Measurements from ENCODE around the gene TUSC7. TPM values are rescaled to one million over a fixed set of nuclear protein-coding genes. Genes with fewer than 3 reads are reported as not detected.

Gene TUSC7
- total and polyA plus RNA-seq, 9 donors = not detected

- WGBS, 3 donors = 66 to 73% (median 67%) methylated on average over 1 of the region's 1 CpG
- Histone ChIP-seq H3K9me3 (no peaks in the 10 kb centered on the region), H3K36me3 (no peaks in the 10 kb centered on the region), H3K27me3 (no peaks in the 10 kb centered on the region), H3K27ac (no peak overlapping the region), H3K4me1 (ENCODE audit: insufficient read depth) (no peaks in the 10 kb centered on the region), H3K4me3 (no peak overlapping the region)
- no peak for DNase-seq
- TF ChIP-seq POLR2A (IDR thresholded peaks at IDR 0.05) (no peak), EP300 (IDR thresholded peaks at IDR 0.05) (no peak)
- TF ChIP-seq, protein P1, sequence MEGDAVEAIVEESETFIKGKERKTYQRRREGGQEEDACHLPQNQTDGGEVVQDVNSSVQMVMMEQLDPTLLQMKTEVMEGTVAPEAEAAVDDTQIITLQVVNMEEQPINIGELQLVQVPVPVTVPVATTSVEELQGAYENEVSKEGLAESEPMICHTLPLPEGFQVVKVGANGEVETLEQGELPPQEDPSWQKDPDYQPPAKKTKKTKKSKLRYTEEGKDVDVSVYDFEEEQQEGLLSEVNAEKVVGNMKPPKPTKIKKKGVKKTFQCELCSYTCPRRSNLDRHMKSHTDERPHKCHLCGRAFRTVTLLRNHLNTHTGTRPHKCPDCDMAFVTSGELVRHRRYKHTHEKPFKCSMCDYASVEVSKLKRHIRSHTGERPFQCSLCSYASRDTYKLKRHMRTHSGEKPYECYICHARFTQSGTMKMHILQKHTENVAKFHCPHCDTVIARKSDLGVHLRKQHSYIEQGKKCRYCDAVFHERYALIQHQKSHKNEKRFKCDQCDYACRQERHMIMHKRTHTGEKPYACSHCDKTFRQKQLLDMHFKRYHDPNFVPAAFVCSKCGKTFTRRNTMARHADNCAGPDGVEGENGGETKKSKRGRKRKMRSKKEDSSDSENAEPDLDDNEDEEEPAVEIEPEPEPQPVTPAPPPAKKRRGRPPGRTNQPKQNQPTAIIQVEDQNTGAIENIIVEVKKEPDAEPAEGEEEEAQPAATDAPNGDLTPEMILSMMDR (IDR thresholded peaks at IDR 0.05) = no peak
- intact Hi-C loops (cut with DNase I) = no loop called here
Observed at GRCh38 chr3:116667791-116668190, 41.8 kb upstream of the TUSC7 start.

DNA sequence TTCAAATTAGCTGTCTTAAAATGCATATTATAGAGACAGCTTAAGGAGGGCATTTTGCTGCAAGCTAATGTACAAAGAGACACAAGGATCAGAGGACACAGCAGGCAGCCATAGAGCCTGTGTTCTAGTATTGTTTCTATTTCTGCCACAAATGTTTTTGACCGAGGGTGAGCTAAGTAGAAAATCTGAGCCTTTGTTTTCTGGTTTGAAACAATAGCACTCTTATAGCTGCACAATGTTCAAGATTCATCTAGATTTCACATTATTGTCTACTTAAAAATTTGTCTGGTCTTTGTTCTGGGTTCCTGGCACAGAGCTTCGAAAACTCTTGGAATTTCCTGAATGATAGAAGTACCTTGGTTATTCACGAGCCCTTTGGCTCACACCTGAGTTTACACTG lies 40.0 kb upstream of the TUSC7 start:
- Histone ChIP-seq H3K9me3 (no peaks in the 10 kb centered on the region), H3K36me3 (no peaks in the 10 kb centered on the region), H3K27ac (no peak overlapping the region), H3K27me3 (no peaks in the 10 kb centered on the region), H3K4me1 (ENCODE audit: insufficient read depth) (no peaks in the 10 kb centered on the region), H3K4me3 (no peak overlapping the region)
- intact Hi-C loops (cut with DNase I) = no loop called here
- WGBS, 3 donors = 82 to 87% (median 84%) methylated on average over 3 of the region's 3 CpGs
- TF ChIP-seq POLR2A (IDR thresholded peaks at IDR 0.05) = no peak
- TF ChIP-seq, protein P1 (IDR thresholded peaks at IDR 0.05) = no peak
- no peak for TF ChIP-seq EP300 (IDR thresholded peaks at IDR 0.05)
- no peak for DNase-seq

DNA sequence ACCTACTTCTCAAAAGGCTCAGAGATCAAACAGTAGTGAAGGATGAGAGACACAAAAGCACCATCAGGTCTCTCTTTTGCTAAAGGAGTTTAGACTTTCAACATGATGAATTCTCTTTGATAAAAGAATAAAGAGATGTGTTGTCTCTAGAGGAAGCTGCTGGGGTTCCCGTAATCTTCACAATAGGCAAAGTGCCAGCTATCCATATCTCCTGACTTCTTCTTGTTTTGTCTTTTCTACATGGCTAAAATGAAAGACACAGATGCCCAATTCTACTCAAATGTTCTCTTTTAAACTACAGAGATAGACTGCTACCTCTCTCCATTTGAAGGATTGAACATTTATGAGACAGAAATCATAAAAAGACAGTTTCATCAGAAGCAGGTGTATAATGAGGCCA lies 38.4 kb upstream of the TUSC7 start:
- no peaks in the 10 kb centered on the region for H3K36me3 ChIP-seq
- no peaks in the 10 kb centered on the region for H3K9me3 ChIP-seq
- no peak for TF ChIP-seq EP300 (IDR thresholded peaks at IDR 0.05)
- no peak for TF ChIP-seq POLR2A (IDR thresholded peaks at IDR 0.05)
- TF ChIP-seq, protein P1 (IDR thresholded peaks at IDR 0.05) = no peak
- H3K27ac ChIP-seq = no peak overlapping the region
- H3K4me3 ChIP-seq = no peak overlapping the region
- H3K27me3 ChIP-seq = no peaks in the 10 kb centered on the region
- WGBS, 3 donors = 17 to 48% (median 21%) methylated on average over 1 of the region's 1 CpG
- intact Hi-C loops (cut with DNase I) = no loop called here
- H3K4me1 ChIP-seq (ENCODE audit: insufficient read depth) = no peaks in the 10 kb centered on the region
- no peak for DNase-seq

GRCh38 chr3:116678853-116679252 lies 30.7 kb upstream of the TUSC7 start:
- TF ChIP-seq POLR2A (IDR thresholded peaks at IDR 0.05) (no peak), EP300 (IDR thresholded peaks at IDR 0.05) (no peak)
- TF ChIP-seq, protein P1 (IDR thresholded peaks at IDR 0.05) = no peak
- intact Hi-C loops (cut with DNase I) = no loop called here
- 77 to 84% (median 81%) methylated on average over 13 of the region's 13 CpGs for WGBS, 3 donors

More at GRCh38 chr3:116678853-116679252, 30.7 kb upstream of the TUSC7 start:
- H3K9me3 ChIP-seq = no peaks in the 10 kb centered on the region
- H3K36me3 ChIP-seq = no peaks in the 10 kb centered on the region
- no peaks in the 10 kb centered on the region for H3K4me1 ChIP-seq (ENCODE audit: insufficient read depth)
- no peaks in the 10 kb centered on the region for H3K27me3 ChIP-seq
- no peak overlapping the region for H3K4me3 ChIP-seq
- DNase-seq = no peak
- no peak overlapping the region for H3K27ac ChIP-seq
